GM21529 (cell line): ENCODE data around the gene LCE1C.

Experiments used
- ATAC-seq: cut with Tn5 transposase; IDR thresholded peaks from one replicate; pipeline ENCODE4 v1.9.1; 2021; ENCODE audit not compliant: unreplicated experiment

LCE1C gene

GRCh38 chr1:152760551-152761190 is 45.8 kb downstream of the LCE1C start:
- ATAC-seq, result no peak

- ATAC-seq, result no peak
Observed at GRCh38 chr1:152759453-152760173, 46.8 kb downstream of the LCE1C start.

- ATAC-seq, result no peak
Observed at GRCh38 chr1:152758636-152759035, 47.8 kb downstream of the LCE1C start.

GRCh38 chr1:152757747-152758146 is 48.7 kb downstream of the LCE1C start, which contains the start of gene KPRP:
KPRP (plus strand) TSS chr1:152758025; CDS start chr1:152759589, 1,564 bp downstream.
- ATAC-seq, result no peak

GRCh38 chr1:152756872-152757271 is 49.6 kb downstream of the LCE1C start:
- no peak for ATAC-seq
